Ishikawa (cell line): ENCODE results near the gene STAC.

Source experiments
- EGR1 ChIP-seq: IDR thresholded peaks from 2 replicates; pipeline ENCODE4 v1.6.1; 2012
- EP300 ChIP-seq: IDR thresholded peaks from 2 replicates; pipeline ENCODE4 v1.6.1; 2012; ENCODE audit warnings: borderline replicate concordance
- FOXM1 ChIP-seq: IDR thresholded peaks from 2 replicates; pipeline ENCODE4 v1.6.1; 2012; ENCODE audit warnings: low read depth, borderline replicate concordance
- MAX ChIP-seq: IDR thresholded peaks from 2 replicates; pipeline ENCODE4 v1.6.1; 2012
- RAD21 ChIP-seq: IDR thresholded peaks from 2 replicates; pipeline ENCODE4 v1.6.1; 2012; ENCODE audit warnings: low read depth
- TAF1 ChIP-seq: IDR thresholded peaks from 2 replicates; pipeline ENCODE4 v1.6.1; 2012; ENCODE audit warnings: low read depth, mild to moderate bottlenecking
- TEAD4 ChIP-seq: IDR thresholded peaks from 2 replicates; pipeline ENCODE4 v1.6.1; 2012
- YY1 ChIP-seq: IDR thresholded peaks from 2 replicates; pipeline ENCODE4 v1.6.1; 2012; ENCODE audit warnings: low read depth
- TF ChIP-seq, protein P1 (sequence below): IDR thresholded peaks from 2 replicates; pipeline ENCODE4 v1.6.1; 2012

DNA sequence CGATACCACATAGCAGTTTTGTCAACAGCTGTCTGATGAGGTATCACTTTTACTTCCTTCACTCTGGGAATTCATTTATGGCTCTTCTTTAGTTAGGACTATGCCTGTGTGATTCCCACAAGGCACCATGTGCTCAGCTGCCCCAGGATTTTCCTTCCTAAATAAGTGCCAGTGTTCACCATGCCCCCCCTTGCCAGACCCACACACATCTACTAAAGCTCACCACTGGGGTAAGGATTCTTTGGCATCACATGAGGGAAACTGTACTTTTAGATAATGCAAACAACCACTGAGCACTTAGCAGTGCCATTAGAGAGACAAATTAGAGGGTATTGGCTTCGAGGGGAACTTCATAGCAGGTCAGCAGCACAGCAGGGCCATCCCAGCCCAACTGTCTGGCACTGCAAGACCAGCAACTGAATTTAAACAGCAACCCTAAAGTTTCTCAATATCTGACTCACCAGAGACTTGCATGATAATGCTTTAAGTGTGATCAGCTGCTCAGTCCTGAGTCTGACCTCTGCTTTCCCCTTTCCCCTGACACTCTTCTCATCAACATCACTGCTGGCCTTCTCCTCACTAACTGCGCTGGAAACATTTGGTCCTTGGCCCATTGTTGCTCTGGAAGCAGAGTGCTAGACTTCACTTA lies 114.3 kb downstream of the STAC start:
- no peak for TF ChIP-seq FOXM1
- no peak for TF ChIP-seq MAX
- no peak for TF ChIP-seq RAD21
- TF ChIP-seq, protein P1, sequence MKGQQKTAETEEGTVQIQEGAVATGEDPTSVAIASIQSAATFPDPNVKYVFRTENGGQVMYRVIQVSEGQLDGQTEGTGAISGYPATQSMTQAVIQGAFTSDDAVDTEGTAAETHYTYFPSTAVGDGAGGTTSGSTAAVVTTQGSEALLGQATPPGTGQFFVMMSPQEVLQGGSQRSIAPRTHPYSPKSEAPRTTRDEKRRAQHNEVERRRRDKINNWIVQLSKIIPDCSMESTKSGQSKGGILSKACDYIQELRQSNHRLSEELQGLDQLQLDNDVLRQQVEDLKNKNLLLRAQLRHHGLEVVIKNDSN = no peak
- no peak for TF ChIP-seq TAF1
- TF ChIP-seq YY1 = no peak
- TF ChIP-seq EP300 = no peak
- no peak for TF ChIP-seq EGR1
- no peak for TF ChIP-seq TEAD4
